ENCODE data around the gene GALNS. TPM values are rescaled to one million over a fixed set of nuclear protein-coding genes. Genes with fewer than 3 reads are reported as not detected.
"Not testable (repeated sequence)": the region's sequence is repeated elsewhere in the genome, so short reads cannot be mapped to it uniquely, and the experiment has no call there.

Gene GALNS
- total RNA-seq, 2 experiments from 2014 or later, result 29.4 to 35.7 TPM

GRCh38 chr16:88830258-88830657, 26.5 kb downstream of the GALNS start:
- no peaks in the 10 kb centered on the region for H3K27me3 Mint-ChIP-seq
- POLR2A ChIA-PET, result no interaction called here
- H3K27ac Mint-ChIP-seq, result no peak overlapping the region
- H3K4me1 Mint-ChIP-seq, result no peaks in the 10 kb centered on the region
- H3K9me3 Mint-ChIP-seq, result no peaks in the 10 kb centered on the region
- H3K4me3 Mint-ChIP-seq, result no peak overlapping the region
- CTCF ChIA-PET, result interaction anchor here (1.1 kb wide), 1 partner anchor 28 kb away, joined by 3 read pairs; no protein-coding TSS in a partner anchor
- H3K36me3 Mint-ChIP-seq (ENCODE audit: low read depth), result no peaks in the 10 kb centered on the region
- no peak for DNase-seq

- Mint-ChIP-seq H3K36me3 (ENCODE audit: low read depth) (no peaks in the 10 kb centered on the region), H3K4me1 (no peaks in the 10 kb centered on the region)
- CTCF ChIA-PET, result interaction anchor here (0.6 kb wide), 1 partner anchor 1094 kb away, joined by 3 read pairs; no protein-coding TSS in a partner anchor
Measured at GRCh38 chr16:88828711-88829110, 28.0 kb downstream of the GALNS start.

GRCh38 chr16:88827727-88828126, 29.0 kb downstream of the GALNS start:
- ChIA-PET POLR2A (no interaction called here), CTCF (interaction anchor here (0.9 to 1.0 kb wide), 3 partner anchors 11 to 30 kb away, joined by 3 read pairs; no protein-coding TSS in a partner anchor)
- Mint-ChIP-seq H3K36me3 (ENCODE audit: low read depth) (no peaks in the 10 kb centered on the region), H3K9me3 (no peaks in the 10 kb centered on the region), H3K27me3 (no peaks in the 10 kb centered on the region), H3K4me1 (no peaks in the 10 kb centered on the region), H3K27ac (no peak overlapping the region), H3K4me3 (no peak overlapping the region)
- DNase-seq, result no peak

More at GRCh38 chr16:88828711-88829110, 28.0 kb downstream of the GALNS start:
- no peak for DNase-seq
- H3K27me3 Mint-ChIP-seq, result no peaks in the 10 kb centered on the region
- no peaks in the 10 kb centered on the region for H3K9me3 Mint-ChIP-seq
- H3K27ac Mint-ChIP-seq, result no peak overlapping the region
- no peak overlapping the region for H3K4me3 Mint-ChIP-seq
- POLR2A ChIA-PET, result no interaction called here

- ChIA-PET POLR2A (no interaction called here), CTCF (interaction anchor here (0.6 kb wide), 1 partner anchor 153 kb away, joined by 4 read pairs; no protein-coding TSS in a partner anchor)
- Mint-ChIP-seq H3K27ac (no peak overlapping the region), H3K4me1 (no peaks in the 10 kb centered on the region), H3K27me3 (no peaks in the 10 kb centered on the region), H3K4me3 (no peak overlapping the region), H3K36me3 (ENCODE audit: low read depth) (no peaks in the 10 kb centered on the region), H3K9me3 (no peaks in the 10 kb centered on the region)
- no peak for DNase-seq
Measured at GRCh38 chr16:88826070-88826840, 30.5 kb downstream of the GALNS start.

GRCh38 chr16:88825146-88825545, 31.6 kb downstream of the GALNS start:
- no peak for DNase-seq
- ChIA-PET POLR2A (no interaction called here), CTCF (no interaction called here)
- H3K9me3 Mint-ChIP-seq, result no peaks in the 10 kb centered on the region
- H3K27ac Mint-ChIP-seq, result no peak overlapping the region
- no peak overlapping the region for H3K4me3 Mint-ChIP-seq
- H3K36me3 Mint-ChIP-seq (ENCODE audit: low read depth), result no peaks in the 10 kb centered on the region
- no peaks in the 10 kb centered on the region for H3K4me1 Mint-ChIP-seq
- no peaks in the 10 kb centered on the region for H3K27me3 Mint-ChIP-seq

- no peak for DNase-seq
- no peak overlapping the region for H3K4me3 Mint-ChIP-seq
- ChIA-PET CTCF (no interaction called here), POLR2A (no interaction called here)
- H3K9me3 Mint-ChIP-seq, result no peaks in the 10 kb centered on the region
- H3K27ac Mint-ChIP-seq, result no peak overlapping the region
- no peaks in the 10 kb centered on the region for H3K4me1 Mint-ChIP-seq
- no peaks in the 10 kb centered on the region for H3K36me3 Mint-ChIP-seq (ENCODE audit: low read depth)
- no peaks in the 10 kb centered on the region for H3K27me3 Mint-ChIP-seq
Measured at GRCh38 chr16:88824256-88825077, 32.3 kb downstream of the GALNS start.

GRCh38 chr16:88823646-88824045, 33.1 kb downstream of the GALNS start:
- H3K27me3 Mint-ChIP-seq; H3K4me1 Mint-ChIP-seq; CTCF ChIA-PET; POLR2A ChIA-PET; H3K36me3 Mint-ChIP-seq (ENCODE audit: low read depth); H3K27ac Mint-ChIP-seq; DNase-seq; H3K9me3 Mint-ChIP-seq; H3K4me3 Mint-ChIP-seq: not testable (repeated sequence)

- Mint-ChIP-seq H3K9me3 (no peaks in the 10 kb centered on the region), H3K36me3 (ENCODE audit: low read depth) (no peaks in the 10 kb centered on the region), H3K4me3 (no peak overlapping the region), H3K27me3 (no peaks in the 10 kb centered on the region), H3K4me1 (no peaks in the 10 kb centered on the region), H3K27ac (no peak overlapping the region)
- DNase-seq, result no peak
- ChIA-PET POLR2A (no interaction called here), CTCF (interaction anchor here (0.6 to 1.5 kb wide), 2 partner anchors 10 to 12 kb away, joined by 4 read pairs; partner anchors contain the start of gene APRT)
Measured at GRCh38 chr16:88822281-88823040, 34.3 kb downstream of the GALNS start.

GRCh38 chr16:88821168-88821850, 35.4 kb downstream of the GALNS start:
- Mint-ChIP-seq H3K27me3 (no peaks in the 10 kb centered on the region), H3K4me3 (no peak overlapping the region), H3K36me3 (ENCODE audit: low read depth) (no peaks in the 10 kb centered on the region), H3K27ac (no peak overlapping the region), H3K9me3 (no peaks in the 10 kb centered on the region), H3K4me1 (no peaks in the 10 kb centered on the region)
- ChIA-PET POLR2A (interaction anchor here (0.7 kb wide), 1 partner anchor 230 kb away, joined by 3 read pairs; no protein-coding TSS in a partner anchor), CTCF (interaction anchor here (1.5 kb wide), 1 partner anchor 9 kb away, joined by 4 read pairs; the partner anchor contains the start of gene APRT)
- DNase-seq, result no peak

- no peaks in the 10 kb centered on the region for H3K9me3 Mint-ChIP-seq
- H3K27ac Mint-ChIP-seq, result no peak overlapping the region
- H3K4me1 Mint-ChIP-seq, result no peaks in the 10 kb centered on the region
- POLR2A ChIA-PET, result interaction anchor here (0.7 kb wide), 1 partner anchor 231 kb away, joined by 3 read pairs; no protein-coding TSS in a partner anchor
- DNase-seq, result no peak
- H3K36me3 Mint-ChIP-seq (ENCODE audit: low read depth), result no peaks in the 10 kb centered on the region
- H3K27me3 Mint-ChIP-seq, result no peaks in the 10 kb centered on the region
- no peak overlapping the region for H3K4me3 Mint-ChIP-seq
- CTCF ChIA-PET, result interaction anchor here (1.5 to 2.0 kb wide), 2 partner anchors 8 to 37 kb away, joined by 4 to 7 read pairs; partner anchors contain the start of genes APRT, GALNS and TRAPPC2L
Measured at GRCh38 chr16:88820385-88821025, 36.2 kb downstream of the GALNS start.

- Mint-ChIP-seq H3K9me3 (no peaks in the 10 kb centered on the region), H3K36me3 (ENCODE audit: low read depth) (no peaks in the 10 kb centered on the region), H3K27ac (no peak overlapping the region), H3K27me3 (no peaks in the 10 kb centered on the region), H3K4me1 (no peaks in the 10 kb centered on the region), H3K4me3 (no peak overlapping the region)
- ChIA-PET CTCF (interaction anchor here (1.1 to 2.0 kb wide), 2 partner anchors 10 to 38 kb away, joined by 3 to 7 read pairs; partner anchors contain the start of genes GALNS and TRAPPC2L), POLR2A (no interaction called here)
- no peak for DNase-seq
Measured at GRCh38 chr16:88819126-88819525, 37.6 kb downstream of the GALNS start.

- Mint-ChIP-seq H3K36me3 (ENCODE audit: low read depth) (no peaks in the 10 kb centered on the region), H3K4me3 (no peak overlapping the region), H3K27ac (no peak overlapping the region), H3K27me3 (no peaks in the 10 kb centered on the region), H3K4me1 (no peaks in the 10 kb centered on the region), H3K9me3 (no peaks in the 10 kb centered on the region)
- CTCF ChIA-PET, result interaction anchor here (1.1 kb wide), 1 partner anchor 9 kb away, joined by 3 read pairs; no protein-coding TSS in a partner anchor
- no peak for DNase-seq
- POLR2A ChIA-PET, result no interaction called here
Measured at GRCh38 chr16:88818575-88818874, 38.2 kb downstream of the GALNS start.

Data from activated CD4-positive, alpha-beta T cell treated with anti-CD3 and anti-CD28 coated beads, Interleukin-2, amount 10 ng/mL, durations not matched to agents 7 days and 5 days (primary cell).